ENCODE results near the gene CCDC172.

The CCDC172 gene, protein sequence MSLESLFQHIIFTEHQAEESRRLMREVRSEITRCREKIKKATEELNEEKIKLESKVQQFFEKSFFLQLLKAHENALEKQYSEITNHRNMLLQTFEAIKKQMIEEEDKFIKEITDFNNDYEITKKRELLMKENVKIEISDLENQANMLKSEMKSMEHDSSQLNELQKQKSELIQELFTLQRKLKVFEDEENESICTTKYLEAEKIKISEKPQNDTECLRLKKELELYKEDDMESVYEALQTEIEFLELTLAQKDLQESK

DNA sequence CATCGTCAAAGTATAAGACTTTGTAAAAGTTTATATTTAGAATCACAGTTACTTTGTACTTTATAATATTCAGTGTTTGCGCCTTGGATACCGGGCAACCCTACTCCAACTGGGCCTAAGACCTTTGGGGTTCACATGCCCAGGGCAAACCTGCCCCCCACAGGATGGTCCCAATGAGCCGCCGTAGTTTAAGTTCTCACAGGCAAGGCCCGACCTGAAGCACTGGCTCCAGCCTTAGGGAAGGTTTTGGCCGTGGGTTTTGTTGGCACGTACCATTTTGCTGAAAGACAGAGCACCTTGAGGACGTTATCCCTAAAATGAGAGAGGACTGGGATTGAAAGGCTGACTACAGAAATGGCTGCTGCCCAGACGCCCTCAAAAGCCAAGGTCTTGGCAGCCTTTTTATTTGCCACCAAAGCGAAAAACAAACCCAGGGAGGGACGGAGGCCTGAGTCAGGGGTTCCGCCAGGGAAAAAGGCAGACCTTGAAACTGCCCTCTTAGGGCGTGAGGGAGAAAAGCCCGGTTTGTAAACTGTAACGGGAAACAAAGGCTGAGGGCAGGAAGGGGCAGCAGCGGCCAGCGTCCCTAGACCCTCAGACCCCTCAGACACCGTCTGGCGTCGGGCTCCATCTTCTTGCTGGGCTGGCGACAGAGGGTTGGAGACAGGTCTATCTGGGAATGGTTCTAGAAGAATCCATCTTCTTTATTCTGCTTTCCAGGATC lies at the start of gene CCDC172:
Gene CCDC172, plus strand, starts transcription at position 222 of the 724 bp plus-strand sequence. CDS start 564 bp downstream, outside the sequence.
- DNase-seq (ENCODE audit: low read depth), result no peak
- TF ChIP-seq, protein P1, sequence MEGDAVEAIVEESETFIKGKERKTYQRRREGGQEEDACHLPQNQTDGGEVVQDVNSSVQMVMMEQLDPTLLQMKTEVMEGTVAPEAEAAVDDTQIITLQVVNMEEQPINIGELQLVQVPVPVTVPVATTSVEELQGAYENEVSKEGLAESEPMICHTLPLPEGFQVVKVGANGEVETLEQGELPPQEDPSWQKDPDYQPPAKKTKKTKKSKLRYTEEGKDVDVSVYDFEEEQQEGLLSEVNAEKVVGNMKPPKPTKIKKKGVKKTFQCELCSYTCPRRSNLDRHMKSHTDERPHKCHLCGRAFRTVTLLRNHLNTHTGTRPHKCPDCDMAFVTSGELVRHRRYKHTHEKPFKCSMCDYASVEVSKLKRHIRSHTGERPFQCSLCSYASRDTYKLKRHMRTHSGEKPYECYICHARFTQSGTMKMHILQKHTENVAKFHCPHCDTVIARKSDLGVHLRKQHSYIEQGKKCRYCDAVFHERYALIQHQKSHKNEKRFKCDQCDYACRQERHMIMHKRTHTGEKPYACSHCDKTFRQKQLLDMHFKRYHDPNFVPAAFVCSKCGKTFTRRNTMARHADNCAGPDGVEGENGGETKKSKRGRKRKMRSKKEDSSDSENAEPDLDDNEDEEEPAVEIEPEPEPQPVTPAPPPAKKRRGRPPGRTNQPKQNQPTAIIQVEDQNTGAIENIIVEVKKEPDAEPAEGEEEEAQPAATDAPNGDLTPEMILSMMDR (IDR thresholded peaks at IDR 0.05; ENCODE audit: insufficient read depth, low read depth, low read length, missing control alignments), result no peak
- no peak within 1 kb of the TSS for H3K4me3 ChIP-seq (ENCODE audit: low read length)

DNA sequence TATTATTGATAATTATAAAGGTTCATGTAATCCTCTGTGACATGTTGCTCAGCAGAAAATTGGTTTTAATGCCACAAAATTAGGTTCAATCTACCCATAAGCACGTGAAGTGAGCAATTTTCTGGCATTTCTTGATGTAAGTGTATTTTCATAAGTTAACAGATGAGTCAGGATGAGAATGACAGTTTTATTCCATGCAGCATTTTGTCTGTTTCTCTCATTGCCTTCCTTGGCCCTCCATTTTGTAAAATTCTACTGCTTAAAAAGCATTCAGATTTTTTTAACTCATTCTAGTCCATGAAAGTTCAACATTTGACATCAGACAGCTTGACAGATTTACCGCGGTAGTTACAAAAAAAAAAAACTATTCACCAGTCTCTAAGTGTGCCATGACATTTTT lies 47.3 kb upstream of the CCDC172 start:
- no peak for DNase-seq (ENCODE audit: low read depth)
- TF ChIP-seq, protein P1 (IDR thresholded peaks at IDR 0.05; ENCODE audit: insufficient read depth, low read depth, low read length, missing control alignments), result no peak
- no peak overlapping the region for H3K4me3 ChIP-seq (ENCODE audit: low read length)

DNA sequence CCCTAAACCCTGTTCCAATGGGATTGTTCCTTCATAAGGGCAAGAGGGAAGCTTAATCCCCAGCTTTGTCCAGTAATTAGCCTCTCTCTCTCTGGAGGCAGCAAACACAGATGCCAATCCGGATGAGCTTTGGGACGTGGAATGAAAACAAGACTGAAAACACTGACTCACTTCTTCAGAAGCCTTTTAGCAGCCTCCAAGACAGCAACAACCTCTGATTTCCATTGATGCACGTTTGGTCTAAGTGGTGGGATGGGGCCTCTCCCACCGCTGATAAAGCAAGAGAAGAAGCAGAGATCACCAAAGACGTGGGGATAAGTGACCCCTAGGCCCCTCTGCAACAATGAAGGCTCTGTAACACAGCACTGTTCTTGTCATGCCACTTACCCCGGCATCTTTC lies 45.4 kb upstream of the CCDC172 start:
- TF ChIP-seq, protein P1 (IDR thresholded peaks at IDR 0.05; ENCODE audit: insufficient read depth, low read depth, low read length, missing control alignments), result no peak
- no peak overlapping the region for H3K4me3 ChIP-seq (ENCODE audit: low read length)
- no peak for DNase-seq (ENCODE audit: low read depth)

DNA sequence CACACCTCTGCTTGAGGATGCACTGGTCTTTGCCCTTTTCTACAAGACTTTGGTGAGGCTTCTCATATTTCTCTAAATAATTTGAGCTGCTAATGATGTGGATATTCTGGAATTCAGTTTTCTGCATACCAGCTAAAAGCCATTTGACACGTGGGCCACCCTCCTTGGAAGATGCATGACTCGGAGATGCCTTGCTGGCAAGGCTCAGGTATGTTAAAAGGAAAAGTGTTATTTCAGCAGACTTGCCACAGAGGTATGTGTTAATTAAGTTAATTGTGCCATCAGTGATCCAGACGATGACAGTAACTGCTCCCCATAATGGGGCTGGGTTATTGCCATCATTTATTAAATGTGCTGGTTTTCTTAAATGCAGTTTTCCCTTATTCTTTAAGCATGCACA lies 42.5 kb upstream of the CCDC172 start:
- DNase-seq (ENCODE audit: low read depth), result no peak
- H3K4me3 ChIP-seq (ENCODE audit: low read length), result no peak overlapping the region
- TF ChIP-seq, protein P1 (IDR thresholded peaks at IDR 0.05; ENCODE audit: insufficient read depth, low read depth, low read length, missing control alignments), result no peak

DNA sequence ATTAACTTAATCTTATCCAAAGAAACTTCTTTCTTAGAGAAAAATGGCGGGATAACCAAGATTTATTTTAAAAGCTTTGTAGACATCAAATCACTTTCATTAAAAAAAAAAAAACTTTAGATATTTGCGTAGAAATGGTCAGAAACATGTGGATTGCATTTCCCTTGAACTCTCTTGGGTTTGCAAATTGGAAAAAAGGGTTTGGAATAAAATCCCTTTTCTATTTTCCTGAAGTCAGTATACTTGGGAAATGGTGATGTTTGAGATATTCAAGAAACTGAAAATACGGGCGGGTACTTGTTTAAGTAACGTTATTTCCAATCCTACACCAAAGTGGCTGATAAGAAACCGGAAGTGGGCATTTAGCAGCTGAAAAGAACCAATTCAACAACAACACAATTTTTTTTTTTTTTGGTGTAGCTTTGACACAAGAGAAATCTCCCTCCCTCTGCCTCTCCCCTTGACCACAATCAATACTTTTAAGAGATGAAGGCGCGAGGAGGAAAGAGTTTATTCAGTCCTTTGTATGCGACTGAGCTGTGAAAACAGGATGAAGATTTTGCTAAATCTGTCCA lies 37.5 kb upstream of the CCDC172 start:
- H3K4me3 ChIP-seq (ENCODE audit: low read length), result no peak overlapping the region

DNA sequence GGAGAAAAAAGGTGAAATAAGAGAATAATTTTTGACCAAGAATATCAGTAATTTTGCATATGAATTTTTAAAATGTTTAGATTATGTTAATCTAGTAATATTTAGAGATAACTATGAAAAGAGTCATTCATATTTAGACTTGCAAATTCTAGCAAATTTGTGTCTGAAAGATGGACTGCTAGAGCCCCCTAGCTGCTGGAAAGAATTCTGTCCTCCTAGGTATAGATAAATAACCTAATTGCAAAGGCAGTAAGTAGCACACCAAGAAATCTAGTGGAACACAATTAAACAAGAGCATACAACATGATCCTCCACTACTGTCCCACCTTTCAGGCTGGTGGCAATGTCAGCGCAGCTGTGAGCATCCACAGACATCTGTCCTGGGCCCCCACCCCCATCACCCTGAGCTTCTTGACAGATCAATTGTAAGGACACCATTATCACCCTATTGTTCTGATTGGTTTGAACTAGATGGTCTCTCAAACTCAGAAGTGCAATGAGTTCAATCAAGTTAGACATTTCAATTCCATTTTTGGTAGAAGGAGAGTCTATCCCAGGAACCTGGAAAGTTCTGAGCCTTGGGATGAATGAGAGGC lies 36.2 kb upstream of the CCDC172 start:
- TF ChIP-seq, protein P1 (IDR thresholded peaks at IDR 0.05; ENCODE audit: insufficient read depth, low read depth, low read length, missing control alignments), result peak; percentile 70
- DNase-seq (ENCODE audit: low read depth), result peak; percentile 61
- no peak overlapping the region for H3K4me3 ChIP-seq (ENCODE audit: low read length)

More for the DNA sequence above, 37.5 kb upstream of the CCDC172 start:
- TF ChIP-seq, protein P1 (IDR thresholded peaks at IDR 0.05; ENCODE audit: insufficient read depth, low read depth, low read length, missing control alignments), result no peak
- no peak for DNase-seq (ENCODE audit: low read depth)

Data from epithelial cell of esophagus (primary cell).